Endothelial cell of hepatic sinusoid (primary cell): ENCODE measurements around the gene TMEM9B.
"Not testable (repeated sequence)": the region's sequence is repeated elsewhere in the genome, so short reads cannot be mapped to it uniquely, and the experiment has no call there.

Source experiments
- in situ Hi-C: cut with HindIII; loops from 2 replicates; pipeline ENCODE4 v1.10.0; 2017; ENCODE audit warnings: low sequenced_read_pairs

Gene TMEM9B

DNA sequence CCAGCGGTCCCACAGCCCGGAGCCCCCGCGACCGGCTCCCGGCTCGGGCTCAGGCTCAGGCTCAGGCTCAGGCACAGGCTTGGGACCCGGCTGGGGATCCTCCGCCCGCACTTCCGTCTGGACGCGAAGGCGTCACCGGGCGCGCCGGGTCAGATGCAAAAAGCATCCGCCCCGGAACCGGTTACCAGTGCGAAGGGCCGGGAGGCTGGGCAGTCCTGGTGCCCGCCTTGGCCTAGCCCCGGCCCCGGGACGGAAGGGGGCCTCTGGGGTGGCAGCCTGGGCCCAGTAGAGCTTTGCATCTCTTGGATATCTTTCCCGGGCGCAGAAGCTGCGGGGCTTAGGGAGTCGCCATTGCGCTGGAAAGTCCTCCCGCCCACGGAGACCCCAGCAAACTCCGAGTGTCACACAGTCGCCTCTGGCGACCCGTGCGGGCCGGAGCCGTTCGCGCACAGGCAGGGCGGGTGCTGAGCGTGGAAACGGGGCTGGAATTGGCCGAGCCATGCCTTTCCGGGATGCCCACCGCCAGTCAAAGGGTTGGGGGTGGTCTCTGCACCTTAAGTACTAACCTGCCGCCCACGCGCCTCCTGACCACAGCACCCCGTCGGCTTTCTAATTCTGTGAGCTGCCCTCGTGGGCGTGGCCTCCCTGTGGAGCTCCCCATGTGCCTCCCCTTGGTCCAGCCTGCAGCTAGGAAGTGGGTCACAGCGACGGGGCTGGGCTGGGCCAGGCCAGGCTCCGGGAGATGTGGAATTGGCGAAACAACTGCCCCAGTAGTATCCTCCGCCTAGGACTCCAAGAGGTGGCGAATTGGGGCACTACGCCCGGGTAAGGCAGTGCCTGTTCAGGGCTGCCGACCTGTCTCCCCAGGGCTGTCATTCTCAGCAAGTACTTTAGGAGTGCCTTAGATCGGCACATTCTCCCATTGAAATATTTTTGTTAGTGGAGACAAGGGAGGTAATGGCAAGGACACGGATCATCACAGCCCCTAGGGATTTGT lies at the start of gene TMEM9B:
TMEM9B (minus strand) TSS at position 119 of the 997 bp plus-strand sequence. CDS start 129 bp downstream, outside the sequence.
- in situ Hi-C loops = no loop called here

DNA sequence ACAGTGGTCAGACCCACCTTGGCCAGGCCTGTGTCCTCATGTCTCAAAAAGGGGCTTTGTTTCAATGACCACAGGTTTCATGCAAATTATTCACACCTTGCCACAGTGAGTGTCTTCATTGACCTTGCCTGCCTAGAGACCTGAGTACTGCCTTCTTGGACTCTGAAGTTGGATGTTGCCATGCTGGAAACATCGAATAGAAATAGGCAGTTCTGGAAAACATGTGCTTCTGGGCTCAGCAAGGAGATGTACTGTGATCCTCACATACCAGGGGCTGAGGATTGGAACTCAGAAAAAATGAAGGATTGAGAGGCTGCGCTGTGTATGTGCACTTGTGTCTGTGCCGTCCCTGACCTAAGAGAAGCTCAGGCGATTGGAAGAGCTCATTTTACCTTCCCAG lies 49.1 kb upstream of the TMEM9B start:
- in situ Hi-C loops = loop anchor here (5.0 kb wide), 1 partner anchor 64 kb away; no protein-coding TSS in a partner anchor

DNA sequence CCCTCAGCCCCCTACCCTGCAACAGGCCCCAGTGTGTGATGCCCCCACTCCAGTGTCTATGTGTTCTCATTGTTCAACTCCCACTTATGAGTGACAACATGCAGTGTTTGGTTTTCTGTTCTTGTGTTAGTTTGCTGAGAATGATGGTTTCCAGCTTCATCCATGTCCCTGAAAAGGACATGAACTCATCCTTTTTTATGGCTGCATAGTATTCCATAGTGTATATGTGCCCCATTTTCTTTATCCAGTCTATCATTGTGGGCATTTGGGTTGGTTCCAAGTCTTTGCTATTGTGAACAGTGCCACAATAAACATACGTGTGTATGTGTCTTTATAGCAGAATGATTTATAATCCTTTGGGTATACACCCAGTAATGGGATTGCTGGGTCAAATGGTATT lies 45.3 kb upstream of the TMEM9B start:
- in situ Hi-C loops = not testable (repeated sequence)

DNA sequence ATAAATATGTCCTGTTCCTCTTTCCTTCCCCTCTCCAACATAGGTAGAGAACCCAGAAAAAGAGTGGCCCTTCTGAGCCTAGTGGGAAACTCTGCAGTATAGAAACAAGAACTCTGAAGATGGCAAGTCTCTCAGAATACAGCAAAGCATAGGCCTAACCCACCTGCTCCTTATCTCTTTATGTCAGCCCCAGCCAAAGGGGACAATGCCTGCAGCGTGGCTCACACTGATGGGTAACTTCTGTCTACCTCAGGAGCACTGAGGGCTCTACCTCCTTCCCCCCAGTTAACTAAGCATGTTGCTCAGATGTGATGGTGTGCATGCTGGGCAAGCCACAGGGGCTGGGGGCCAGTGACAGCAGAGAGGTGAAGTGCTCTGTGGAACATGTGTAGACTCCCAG lies 44.4 kb upstream of the TMEM9B start:
- in situ Hi-C loops = no loop called here

DNA sequence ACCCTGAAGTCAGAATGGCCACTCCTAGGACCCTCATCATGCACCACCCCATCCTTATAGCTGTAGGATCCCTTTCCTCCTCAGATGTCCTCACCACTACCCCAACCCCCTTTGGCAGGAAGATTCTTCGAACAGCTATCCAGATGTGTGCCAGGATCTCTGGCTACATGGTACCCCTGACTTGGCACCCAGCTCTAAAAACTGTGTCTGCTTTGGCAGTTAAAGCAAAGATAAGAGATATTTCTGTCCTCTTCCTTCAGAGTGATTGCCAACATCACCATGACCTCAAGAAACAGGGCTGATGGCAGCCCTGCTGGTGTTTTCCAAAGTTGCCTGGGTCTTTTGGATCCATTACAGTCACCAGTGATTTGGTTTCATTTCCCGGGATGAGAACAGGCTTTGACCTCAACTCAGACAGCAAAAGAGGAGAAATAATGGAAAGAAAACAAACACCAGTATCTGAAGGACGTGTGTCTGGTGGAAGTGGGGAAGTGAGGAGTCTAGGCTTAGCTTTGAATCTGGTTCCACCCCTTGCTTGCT lies 43.8 kb upstream of the TMEM9B start:
- in situ Hi-C loops = no loop called here

DNA sequence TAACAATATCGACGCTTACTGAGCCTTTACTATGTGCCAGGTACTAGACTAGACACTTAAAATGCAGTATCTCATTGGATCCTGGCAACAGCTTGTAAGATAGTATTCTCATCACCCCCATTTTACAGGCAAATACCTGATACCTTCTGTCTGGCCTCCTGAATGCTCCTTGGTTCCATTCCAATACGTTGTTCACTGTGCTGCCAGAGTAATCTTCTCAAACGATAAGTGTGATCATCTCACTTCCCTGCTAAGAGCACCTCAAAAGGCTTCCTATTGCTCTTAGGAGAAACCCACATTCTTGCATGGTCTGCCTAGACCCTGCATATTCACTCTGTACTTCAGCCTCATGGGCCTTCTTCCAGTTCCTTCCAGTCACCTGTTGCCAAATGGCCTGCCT lies 40.8 kb upstream of the TMEM9B start:
- in situ Hi-C loops = no loop called here

DNA sequence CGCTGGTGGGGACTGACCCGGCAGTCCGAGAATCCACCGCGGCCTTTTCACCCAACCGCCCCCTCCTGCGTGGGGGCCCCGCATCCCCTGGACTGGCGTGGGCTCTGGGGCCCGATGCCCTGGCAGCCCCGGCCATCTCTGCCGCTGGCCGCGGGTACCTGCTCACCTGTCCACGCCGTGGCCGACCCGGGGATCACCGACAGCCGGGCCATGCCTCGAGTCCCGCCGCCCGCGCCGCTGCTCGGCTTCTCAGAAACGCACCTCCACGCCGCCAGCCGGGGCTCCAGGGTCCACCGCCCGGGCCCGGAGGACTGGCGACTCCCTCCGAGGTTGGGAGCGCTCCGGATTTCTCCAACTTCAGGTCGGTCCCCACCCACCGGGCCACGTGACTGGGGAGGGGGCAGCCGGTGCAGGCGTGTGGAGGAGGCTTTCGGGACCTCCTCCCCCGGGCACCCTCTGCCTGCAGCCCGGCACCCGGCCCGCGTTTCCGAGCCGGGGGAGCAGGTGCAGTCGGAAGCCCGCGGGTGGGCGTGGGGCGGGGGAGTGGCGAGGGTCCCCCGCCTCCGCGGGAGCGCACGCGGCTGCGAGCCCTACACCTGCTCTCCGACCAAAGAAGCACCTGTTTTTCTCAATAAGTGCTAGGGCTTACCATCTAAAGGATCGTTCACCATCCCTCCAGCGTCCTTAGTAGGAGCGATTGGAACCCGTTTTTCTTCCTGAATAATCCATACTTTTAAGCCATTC lies 40.1 kb upstream of the TMEM9B start:
- in situ Hi-C loops = no loop called here

DNA sequence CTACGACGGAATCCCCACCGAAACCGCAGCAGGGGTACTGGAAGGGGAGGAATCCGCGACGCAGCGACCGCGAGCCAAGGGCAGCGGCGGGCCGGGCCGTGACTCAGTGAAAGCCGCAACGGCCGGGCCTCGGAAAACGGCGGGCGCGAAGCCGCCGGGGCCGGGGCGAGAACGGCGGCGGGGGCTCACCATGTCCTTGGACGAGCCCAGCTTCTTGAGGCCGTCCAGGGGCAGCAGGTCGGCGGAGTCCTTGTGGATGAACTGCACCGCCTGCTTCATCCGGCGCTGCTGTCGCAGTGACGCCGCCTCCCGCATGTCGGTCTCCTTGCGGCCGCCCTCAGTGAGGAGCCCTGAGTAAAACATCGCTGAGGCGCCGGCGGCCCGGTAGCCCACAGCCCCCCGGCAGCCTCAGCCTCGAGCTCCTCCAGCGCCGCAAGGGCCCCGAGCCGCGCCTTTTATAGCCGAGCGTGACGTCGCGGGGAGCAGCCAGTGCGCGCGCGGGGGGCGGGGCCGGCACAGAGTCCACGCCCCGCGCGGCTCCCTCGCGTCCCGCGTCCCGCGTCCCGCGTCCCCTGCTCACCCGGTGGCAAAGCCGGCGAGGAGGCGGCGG lies 39.4 kb upstream of the TMEM9B start, which contains the start of gene NRIP3:
NRIP3 (minus strand) TSS at position 429 of the 610 bp plus-strand sequence; CDS start at position 363, 66 bp downstream.
- in situ Hi-C loops = no loop called here

DNA sequence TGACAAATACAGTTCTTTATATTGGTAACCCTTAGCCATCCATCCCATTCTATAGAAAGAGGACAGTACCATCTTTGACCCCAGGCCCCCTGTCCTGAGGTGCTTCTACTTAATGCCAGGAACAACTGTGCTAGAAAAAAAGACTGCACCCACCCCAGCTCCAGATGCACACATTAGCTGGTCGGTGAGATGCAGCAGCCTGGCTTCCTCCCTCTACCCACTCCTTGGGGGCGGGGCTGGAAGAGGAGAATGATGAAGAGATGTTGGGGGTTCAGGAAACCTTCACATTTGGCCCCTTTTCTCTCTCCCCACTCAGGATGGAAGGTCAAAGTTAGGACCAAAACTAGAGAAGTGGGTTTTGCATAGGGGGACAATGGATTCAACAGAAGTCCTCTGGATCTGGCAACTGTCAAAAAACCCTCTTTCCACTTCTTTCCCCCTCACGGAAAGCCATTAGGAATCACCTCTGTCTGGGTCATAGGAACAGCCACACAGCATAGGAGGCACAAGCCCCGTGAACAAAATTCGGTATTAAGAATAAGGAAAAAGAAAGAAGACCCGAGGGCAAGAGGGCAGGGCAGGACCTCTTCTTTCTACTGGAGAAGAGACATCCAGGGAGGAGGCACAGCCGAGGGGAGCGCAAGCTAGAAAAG lies 38.8 kb upstream of the TMEM9B start:
- in situ Hi-C loops = no loop called here

DNA sequence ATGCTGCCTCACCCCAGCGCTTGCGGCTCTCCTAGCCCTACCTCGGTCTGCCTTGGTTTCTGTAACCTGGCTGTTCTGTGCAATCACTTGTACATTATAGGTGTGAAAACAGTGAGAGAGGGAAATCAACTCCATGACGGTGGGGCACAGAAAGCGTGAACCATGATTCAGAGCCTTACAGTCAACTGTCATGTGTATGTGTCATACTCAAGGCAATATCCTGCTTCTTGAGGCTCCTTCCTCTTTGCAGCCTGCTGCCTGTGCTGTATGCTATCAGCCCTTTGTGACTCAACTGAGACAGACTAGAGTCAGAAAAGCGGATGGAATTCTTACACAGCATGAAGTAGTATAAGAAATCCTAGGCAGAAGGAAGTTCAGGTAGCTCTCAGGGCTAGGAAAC lies 37.5 kb upstream of the TMEM9B start:
- in situ Hi-C loops = no loop called here

DNA sequence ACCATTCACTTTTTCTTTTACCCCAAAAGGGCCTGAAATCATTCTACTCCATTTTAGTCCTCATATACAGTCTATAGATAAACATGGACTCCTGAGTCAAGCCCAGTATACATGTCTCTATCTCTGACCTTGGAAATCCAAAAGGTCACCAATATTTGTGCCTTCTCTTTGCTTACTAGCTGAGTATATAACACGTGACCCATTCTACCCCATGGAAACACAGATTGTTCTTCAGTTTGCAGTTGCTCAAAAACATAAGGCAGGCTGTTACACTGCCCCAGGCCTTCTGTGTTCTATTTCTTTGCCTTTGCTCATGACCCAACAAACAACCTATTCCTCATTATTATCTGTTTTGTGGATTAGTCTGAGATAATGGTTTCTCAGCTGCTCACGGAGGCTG lies 33.8 kb upstream of the TMEM9B start:
- in situ Hi-C loops = no loop called here

DNA sequence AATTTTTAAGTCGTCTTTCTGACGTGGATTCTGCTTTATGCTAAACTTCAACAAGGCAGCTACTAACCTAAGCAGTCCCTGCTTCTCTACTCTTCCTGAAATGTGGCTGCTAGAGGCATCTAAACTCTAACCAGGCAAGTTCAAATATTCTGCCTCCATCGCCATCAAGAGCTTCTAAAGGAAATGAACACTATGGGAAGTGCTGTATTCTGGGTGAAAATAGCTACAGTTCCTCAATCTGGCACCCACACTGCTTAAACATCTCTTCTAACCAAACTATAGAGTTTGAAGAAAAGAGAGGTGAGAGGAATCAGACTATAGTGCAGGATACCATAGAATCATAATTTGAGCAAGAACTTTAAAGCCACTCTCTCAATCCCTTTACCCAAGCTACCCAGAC lies 33.2 kb upstream of the TMEM9B start:
- in situ Hi-C loops = no loop called here

DNA sequence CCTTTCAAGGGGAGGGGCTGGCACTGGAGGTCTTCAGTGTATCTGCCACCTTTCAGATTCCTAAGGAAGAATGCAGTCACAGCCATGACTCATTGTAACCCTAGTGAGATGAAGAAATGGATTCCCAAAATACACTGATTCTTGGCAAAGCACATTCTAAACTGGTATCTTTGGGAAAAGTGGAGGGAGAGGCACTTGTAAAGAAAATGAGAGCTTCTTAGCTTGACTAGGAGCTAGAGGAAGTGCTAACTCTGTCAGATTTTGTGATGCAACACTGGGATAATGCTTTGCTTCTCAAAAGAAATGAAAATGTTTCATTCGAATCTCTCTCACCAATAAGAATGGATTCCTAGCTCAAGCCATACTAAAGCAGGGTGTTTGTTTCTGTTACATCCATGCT lies 25.2 kb upstream of the TMEM9B start:
- in situ Hi-C loops = no loop called here

DNA sequence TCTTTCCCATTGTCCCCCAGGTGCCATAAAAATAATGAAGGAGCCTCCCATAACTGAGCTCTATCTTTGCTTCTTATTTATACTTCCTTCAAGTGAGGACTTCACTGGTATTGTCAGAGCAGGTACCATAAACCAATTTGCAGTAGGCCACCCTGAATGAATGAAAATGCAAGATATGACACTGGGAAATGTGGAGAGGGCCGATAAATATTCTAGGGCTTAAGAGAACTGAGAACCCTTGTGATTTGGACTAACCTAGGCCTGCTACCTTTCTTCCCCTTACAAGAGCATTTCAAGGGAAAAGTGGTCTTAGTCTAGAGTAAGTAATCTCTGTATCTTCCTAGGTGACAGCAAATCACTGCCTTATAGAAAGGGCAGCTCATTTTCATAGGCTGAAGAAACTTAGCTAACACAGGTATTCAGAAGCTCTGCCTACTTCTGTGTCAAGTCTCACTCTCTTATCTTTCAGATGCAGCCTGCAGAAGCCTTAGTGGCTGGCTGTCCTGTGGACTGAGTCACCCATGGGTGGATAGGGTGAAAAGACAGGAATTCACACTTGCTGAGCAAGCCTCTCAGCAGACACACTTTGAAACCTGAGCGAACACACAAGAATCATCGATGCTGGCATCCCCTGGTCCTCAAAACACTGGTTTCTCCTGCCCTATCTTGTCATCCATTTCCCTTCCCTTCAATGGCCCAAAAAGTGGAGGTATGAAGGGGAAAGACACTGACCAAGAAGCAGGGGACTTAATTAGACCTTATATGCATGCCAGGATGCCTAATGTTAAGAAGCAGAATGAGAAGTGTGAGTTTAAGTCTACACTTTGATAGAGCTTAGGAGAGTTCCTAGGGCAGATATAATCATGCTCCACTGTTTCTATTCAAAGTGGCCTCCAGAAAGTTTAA lies 24.3 kb upstream of the TMEM9B start:
- in situ Hi-C loops = no loop called here

DNA sequence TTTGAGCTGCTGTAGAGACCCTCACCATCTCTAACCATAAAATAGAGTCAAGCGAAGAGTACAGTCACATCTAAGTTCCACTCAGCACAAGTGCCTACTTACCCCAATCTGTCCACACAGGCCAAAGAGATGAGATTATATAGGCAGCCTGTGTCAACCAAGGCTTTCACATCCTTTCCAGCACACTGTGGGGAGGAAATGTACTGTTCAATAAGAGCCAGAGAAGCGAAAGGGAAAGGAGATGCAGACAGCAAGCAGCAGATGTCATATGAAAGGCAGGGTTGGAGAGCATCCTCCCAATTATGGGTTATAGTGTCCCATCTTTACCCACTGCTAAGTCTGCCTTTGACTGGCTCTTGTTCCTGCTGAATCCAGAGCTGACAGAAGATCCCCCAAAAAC lies 23.2 kb upstream of the TMEM9B start:
- in situ Hi-C loops = no loop called here

DNA sequence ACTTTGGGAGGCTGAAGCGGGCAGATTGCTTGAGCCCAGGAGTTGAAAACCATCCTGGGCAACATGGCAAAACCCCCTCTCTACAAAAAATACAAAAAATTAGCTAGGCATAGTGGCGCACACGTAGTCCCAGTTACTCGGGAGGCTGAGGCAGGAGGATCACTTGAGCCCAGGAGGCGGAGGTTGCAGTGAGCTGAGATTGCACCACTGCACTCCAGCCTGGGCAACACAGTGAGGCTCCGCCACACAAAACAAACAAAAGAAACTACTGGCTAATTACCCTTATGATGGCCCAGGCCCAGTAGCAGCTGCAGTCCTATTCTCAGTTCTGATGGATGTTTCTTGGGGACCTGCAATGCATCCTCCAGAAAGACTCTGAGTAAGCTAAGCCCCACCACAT lies 22.5 kb upstream of the TMEM9B start:
- in situ Hi-C loops = not testable (repeated sequence)

DNA sequence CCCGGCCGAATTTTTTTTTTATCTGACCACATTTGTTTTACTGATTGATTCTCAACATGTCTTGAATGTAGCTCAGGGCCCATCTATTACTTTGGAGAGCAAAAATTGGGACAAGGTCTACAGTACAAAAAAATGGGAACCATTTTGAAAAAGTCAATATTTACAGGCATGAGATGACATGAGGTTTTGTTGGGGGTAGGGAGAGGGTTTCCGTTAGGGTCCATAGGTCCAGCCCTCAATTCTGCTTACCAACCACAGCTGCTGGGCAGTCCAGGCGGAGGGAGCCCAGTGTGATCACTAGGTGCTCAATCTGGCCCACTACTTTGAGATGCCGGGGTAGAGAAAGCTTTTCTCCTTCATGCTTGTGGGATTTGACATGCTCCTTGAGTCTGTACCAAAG lies 21.2 kb upstream of the TMEM9B start:
- in situ Hi-C loops = no loop called here

DNA sequence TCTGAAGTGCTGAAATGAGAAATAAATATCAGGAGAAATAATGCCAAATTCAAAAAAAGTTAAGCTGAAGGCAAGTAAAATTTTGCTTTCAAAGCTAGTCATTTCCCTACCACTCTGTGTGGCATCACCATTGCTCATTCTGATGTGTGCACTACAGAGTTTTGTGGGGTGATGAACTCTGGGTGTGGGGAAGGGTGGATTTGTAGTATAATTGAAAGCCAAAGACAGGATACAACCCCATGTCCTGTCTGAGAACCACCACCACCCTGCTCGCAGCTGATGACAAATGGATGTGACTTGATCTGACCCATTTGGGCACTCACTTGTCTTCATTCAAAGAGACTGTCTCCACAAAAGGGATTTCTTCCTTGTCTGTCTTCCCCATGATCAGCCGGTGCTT lies 19.3 kb upstream of the TMEM9B start:
- in situ Hi-C loops = no loop called here

DNA sequence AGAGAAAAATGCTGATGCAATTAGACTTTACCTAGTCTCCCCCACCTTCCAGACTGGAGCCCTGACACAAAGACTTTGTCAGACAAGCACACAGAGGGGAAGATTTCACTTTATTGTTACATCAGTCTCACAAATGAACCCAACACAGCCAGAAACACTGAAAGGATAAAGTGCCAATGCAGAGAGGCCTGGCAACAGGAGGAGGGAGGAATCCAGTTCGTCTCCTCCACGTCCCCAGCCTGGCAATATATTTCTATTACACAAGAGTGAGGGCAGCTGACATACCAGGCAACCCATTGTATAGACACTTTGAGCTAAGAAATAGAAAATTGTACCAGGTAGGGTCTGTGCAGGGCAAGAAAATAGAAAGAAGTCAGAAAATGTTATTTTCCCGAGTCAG lies 16.2 kb upstream of the TMEM9B start:
- in situ Hi-C loops = no loop called here

DNA sequence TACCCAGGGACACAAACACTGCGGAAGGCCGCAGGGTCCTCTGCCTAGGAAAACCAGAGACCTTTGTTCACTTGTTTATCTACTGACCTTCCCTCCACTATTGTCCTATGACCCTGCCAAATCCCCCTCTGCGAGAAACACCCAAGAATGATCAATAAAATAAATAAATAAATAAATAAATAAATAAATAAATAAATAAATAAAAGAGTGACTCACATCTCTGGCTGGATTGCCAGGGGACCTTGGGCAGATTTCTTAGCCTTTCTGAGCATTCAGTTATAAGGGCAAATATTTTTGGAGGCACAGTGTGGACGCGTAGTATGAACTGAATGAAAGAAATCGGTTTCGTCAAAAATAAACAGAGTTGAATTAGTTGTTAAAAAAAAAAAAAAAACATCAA lies 15.1 kb upstream of the TMEM9B start:
- in situ Hi-C loops = not testable (repeated sequence)
